ENCODE measurements around the gene APOO. TPM values are rescaled to one million over a fixed set of nuclear protein-coding genes. Genes with fewer than 3 reads are reported as not detected.

Gene APOO
- total and polyA plus RNA-seq, 7 experiments from 2014 or later, result 5.4 to 21.2 (median 13.9) TPM

- H3K36me3 Mint-ChIP-seq, result peaks cover 0 to 4% (median 0%) of the 10 kb centered on the region in 5 donors
These were observed 18.7 kb downstream of the APOO start for GRCh38 chrX:23888887-23889501.

DNA sequence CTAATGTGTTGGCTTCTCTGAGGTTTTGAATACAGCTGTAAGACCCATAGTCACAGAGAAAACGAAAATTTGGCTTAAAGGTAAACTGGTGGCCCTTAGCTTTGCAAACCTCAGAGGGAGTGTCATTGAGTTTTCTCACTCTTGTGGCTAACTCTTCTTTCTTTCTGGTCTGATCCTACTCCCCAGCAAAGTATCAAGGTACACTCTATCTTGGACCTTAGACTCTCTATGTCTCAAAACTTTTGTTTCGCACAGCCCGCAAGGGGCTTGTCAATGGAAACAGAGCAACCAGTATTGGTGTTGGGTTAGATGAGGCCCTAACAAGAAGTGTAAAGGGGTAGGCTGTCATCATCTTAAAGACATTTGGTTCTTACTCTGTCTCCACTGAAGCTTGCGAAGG is 19.8 kb downstream of the APOO start:
- CTCF ChIA-PET, result no interaction called here

More at GRCh38 chrX:23888887-23889501, 18.7 kb downstream of the APOO start:
- Histone ChIP-seq H3K27me3 (ENCODE audit: control insufficient read depth in 2 of 2, insufficient read depth in 2 of 2, low read length in 2 of 2) (no peaks in the 10 kb centered on the region), H3K36me3 (ENCODE audit: control insufficient read depth in 2 of 3, insufficient read depth in 3 of 3, low read length in 3 of 3) (no peaks in the 10 kb centered on the region), H3K4me3 (ENCODE audit: low read length) (no peak overlapping the region), H3K9me3 (ENCODE audit: control insufficient read depth in 2 of 3, low read length in 3 of 3) (no peaks in the 10 kb centered on the region), H3K27ac (ENCODE audit: low read depth, low read length) (no peak overlapping the region), H3K4me1 (ENCODE audit: control insufficient read depth in 2 of 2, insufficient read depth in 2 of 2, low read length in 2 of 2) (no peaks in the 10 kb centered on the region)
- no peak overlapping the region for H3K27ac Mint-ChIP-seq
- ATAC-seq, result no peak
- no peaks in the 10 kb centered on the region for H3K9me3 Mint-ChIP-seq
- H3K4me3 Mint-ChIP-seq, result no peak overlapping the region
- intact Hi-C loops (cut with micrococcal nuclease), result no loop called here
- H3K27me3 Mint-ChIP-seq, result no peaks in the 10 kb centered on the region
- peaks cover 0 to 7% (median 0%) of the 10 kb centered on the region in 7 donors for H3K4me1 Mint-ChIP-seq
- ChIA-PET POLR2A (no interaction called here), CTCF (no interaction called here)
- no peak for DNase-seq

DNA sequence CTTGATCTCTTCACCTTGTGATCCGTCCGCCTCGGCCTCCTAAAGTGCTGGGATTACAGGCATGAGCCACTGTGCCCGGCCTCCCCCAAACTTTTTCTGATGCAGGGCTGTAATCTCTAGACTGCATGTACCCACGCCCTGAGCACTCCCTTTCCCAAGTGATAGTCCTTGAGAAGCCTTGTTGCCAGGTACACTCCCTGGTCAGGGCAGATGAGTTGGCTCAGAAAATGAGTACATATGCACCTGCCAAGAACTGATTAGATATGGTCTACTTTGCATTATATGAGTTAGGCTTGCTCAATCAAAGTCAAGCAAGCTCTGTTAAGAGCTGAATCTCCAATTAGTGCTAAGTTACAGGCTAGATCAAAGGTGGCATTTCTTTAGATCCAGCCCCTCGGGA is 20.3 kb downstream of the APOO start:
- Histone ChIP-seq H3K36me3 (ENCODE audit: control insufficient read depth in 2 of 3, insufficient read depth in 3 of 3, low read length in 3 of 3) (no peaks in the 10 kb centered on the region), H3K27me3 (ENCODE audit: control insufficient read depth in 2 of 2, insufficient read depth in 2 of 2, low read length in 2 of 2) (no peaks in the 10 kb centered on the region), H3K9me3 (ENCODE audit: control insufficient read depth in 2 of 3, low read length in 3 of 3) (no peaks in the 10 kb centered on the region), H3K27ac (ENCODE audit: low read depth, low read length) (no peak overlapping the region), H3K4me1 (ENCODE audit: control insufficient read depth in 2 of 2, insufficient read depth in 2 of 2, low read length in 2 of 2) (no peaks in the 10 kb centered on the region), H3K4me3 (ENCODE audit: low read length) (no peak overlapping the region)
- intact Hi-C loops (cut with micrococcal nuclease), result no loop called here
- H3K9me3 Mint-ChIP-seq, result no peaks in the 10 kb centered on the region
- no peak overlapping the region for H3K27ac Mint-ChIP-seq
- H3K27me3 Mint-ChIP-seq, result no peaks in the 10 kb centered on the region
- H3K4me3 Mint-ChIP-seq, result no peak overlapping the region
- peaks cover 0 to 11% (median 0%) of the 10 kb centered on the region in 7 donors for H3K4me1 Mint-ChIP-seq
- DNase-seq (no peak), ATAC-seq (no peak)
- CTCF ChIA-PET, result no interaction called here
- POLR2A ChIA-PET, result no interaction called here
- peaks cover 0 to 4% (median 0%) of the 10 kb centered on the region in 5 donors for H3K36me3 Mint-ChIP-seq

More for the DNA sequence above, 19.8 kb downstream of the APOO start:
- ATAC-seq (no peak), DNase-seq (no peak)
- Mint-ChIP-seq H3K9me3 (no peaks in the 10 kb centered on the region), H3K27ac (no peak overlapping the region), H3K4me1 (peaks cover 0 to 11% (median 0%) of the 10 kb centered on the region in 7 donors), H3K27me3 (no peaks in the 10 kb centered on the region), H3K4me3 (no peak overlapping the region), H3K36me3 (peaks cover 0 to 4% (median 0%) of the 10 kb centered on the region in 5 donors)
- Histone ChIP-seq H3K36me3 (ENCODE audit: control insufficient read depth in 2 of 3, insufficient read depth in 3 of 3, low read length in 3 of 3) (no peaks in the 10 kb centered on the region), H3K4me1 (ENCODE audit: control insufficient read depth in 2 of 2, insufficient read depth in 2 of 2, low read length in 2 of 2) (no peaks in the 10 kb centered on the region), H3K27me3 (ENCODE audit: control insufficient read depth in 2 of 2, insufficient read depth in 2 of 2, low read length in 2 of 2) (no peaks in the 10 kb centered on the region), H3K27ac (ENCODE audit: low read depth, low read length) (no peak overlapping the region), H3K9me3 (ENCODE audit: control insufficient read depth in 2 of 3, low read length in 3 of 3) (no peaks in the 10 kb centered on the region), H3K4me3 (ENCODE audit: low read length) (no peak overlapping the region)
- POLR2A ChIA-PET, result no interaction called here
- intact Hi-C loops (cut with micrococcal nuclease), result no loop called here

- no peak for DNase-seq
- H3K9me3 Mint-ChIP-seq, result no peaks in the 10 kb centered on the region
- H3K27ac Mint-ChIP-seq, result no peak overlapping the region
- CTCF ChIA-PET, result no interaction called here
- Histone ChIP-seq H3K36me3 (ENCODE audit: control insufficient read depth in 2 of 3, insufficient read depth in 3 of 3, low read length in 3 of 3) (no peaks in the 10 kb centered on the region), H3K27ac (ENCODE audit: low read depth, low read length) (no peak overlapping the region), H3K9me3 (ENCODE audit: control insufficient read depth in 2 of 3, low read length in 3 of 3) (no peaks in the 10 kb centered on the region), H3K4me1 (ENCODE audit: control insufficient read depth in 2 of 2, insufficient read depth in 2 of 2, low read length in 2 of 2) (no peaks in the 10 kb centered on the region), H3K27me3 (ENCODE audit: control insufficient read depth in 2 of 2, insufficient read depth in 2 of 2, low read length in 2 of 2) (no peaks in the 10 kb centered on the region), H3K4me3 (ENCODE audit: low read length) (no peak overlapping the region)
- POLR2A ChIA-PET, result no interaction called here
- H3K4me3 Mint-ChIP-seq, result no peak overlapping the region
- no peaks in the 10 kb centered on the region for H3K27me3 Mint-ChIP-seq
- peaks cover 0 to 9% (median 0%) of the 10 kb centered on the region in 7 donors for H3K4me1 Mint-ChIP-seq
- ATAC-seq, result no peak
- H3K36me3 Mint-ChIP-seq, result peaks cover 0 to 4% (median 0%) of the 10 kb centered on the region in 5 donors
- intact Hi-C loops (cut with micrococcal nuclease), result no loop called here
These were observed 21.9 kb downstream of the APOO start for GRCh38 chrX:23885803-23886202.

DNA sequence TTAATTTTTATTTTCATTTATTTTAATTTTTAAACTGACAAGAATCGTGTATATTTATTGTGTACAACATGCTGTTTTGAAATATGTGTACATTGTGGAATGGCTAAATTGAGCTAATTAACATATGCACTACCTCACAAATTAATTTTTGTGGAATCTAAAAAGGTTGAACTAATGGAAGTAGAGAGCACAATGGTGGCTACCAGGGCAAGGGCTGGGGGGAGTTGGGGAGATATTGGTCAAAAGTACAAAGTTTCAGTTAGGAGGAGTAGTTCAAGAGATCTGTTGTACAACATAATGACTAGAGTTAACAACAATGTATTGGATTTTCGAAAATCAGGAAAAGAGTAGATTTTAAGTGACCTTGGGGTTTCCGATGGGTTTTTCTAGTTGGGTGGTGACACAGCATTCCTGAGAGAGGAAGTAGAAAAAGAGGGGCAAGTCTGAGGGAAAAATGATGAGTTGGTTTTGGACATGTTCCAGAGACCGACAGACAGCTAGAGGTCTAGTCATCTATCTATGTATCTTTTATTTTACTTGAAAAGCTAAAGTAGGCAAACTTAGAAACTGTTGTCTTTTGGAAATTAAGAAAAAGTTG is 23.2 kb downstream of the APOO start:
- Histone ChIP-seq H3K9me3 (ENCODE audit: control insufficient read depth in 2 of 3, low read length in 3 of 3) (no peaks in the 10 kb centered on the region), H3K27me3 (ENCODE audit: control insufficient read depth in 2 of 2, insufficient read depth in 2 of 2, low read length in 2 of 2) (no peaks in the 10 kb centered on the region), H3K4me3 (ENCODE audit: low read length) (no peak overlapping the region), H3K36me3 (ENCODE audit: control insufficient read depth in 2 of 3, insufficient read depth in 3 of 3, low read length in 3 of 3) (no peaks in the 10 kb centered on the region), H3K4me1 (ENCODE audit: control insufficient read depth in 2 of 2, insufficient read depth in 2 of 2, low read length in 2 of 2) (no peaks in the 10 kb centered on the region), H3K27ac (ENCODE audit: low read depth, low read length) (no peak overlapping the region)
- no peak overlapping the region for H3K4me3 Mint-ChIP-seq
- no peaks in the 10 kb centered on the region for H3K27me3 Mint-ChIP-seq
- H3K4me1 Mint-ChIP-seq, result peaks cover 0 to 9% (median 0%) of the 10 kb centered on the region in 7 donors
- intact Hi-C loops (cut with micrococcal nuclease), result no loop called here
- no peaks in the 10 kb centered on the region for H3K9me3 Mint-ChIP-seq
- ATAC-seq, result no peak
- POLR2A ChIA-PET, result no interaction called here
- DNase-seq, result no peak
- CTCF ChIA-PET, result no interaction called here
- H3K36me3 Mint-ChIP-seq, result peaks cover 0 to 4% (median 0%) of the 10 kb centered on the region in 5 donors
- no peak overlapping the region for H3K27ac Mint-ChIP-seq

- no peak for ATAC-seq
- H3K27me3 Mint-ChIP-seq, result no peaks in the 10 kb centered on the region
- POLR2A ChIA-PET, result no interaction called here
These were observed 23.9 kb downstream of the APOO start for GRCh38 chrX:23883737-23884354.

More at GRCh38 chrX:23883737-23884354, 23.9 kb downstream of the APOO start:
- Histone ChIP-seq H3K27me3 (ENCODE audit: control insufficient read depth in 2 of 2, insufficient read depth in 2 of 2, low read length in 2 of 2) (no peaks in the 10 kb centered on the region), H3K36me3 (ENCODE audit: control insufficient read depth in 2 of 3, insufficient read depth in 3 of 3, low read length in 3 of 3) (no peaks in the 10 kb centered on the region), H3K4me1 (ENCODE audit: control insufficient read depth in 2 of 2, insufficient read depth in 2 of 2, low read length in 2 of 2) (no peaks in the 10 kb centered on the region), H3K4me3 (ENCODE audit: low read length) (no peak overlapping the region), H3K9me3 (ENCODE audit: control insufficient read depth in 2 of 3, low read length in 3 of 3) (no peaks in the 10 kb centered on the region), H3K27ac (ENCODE audit: low read depth, low read length) (no peak overlapping the region)
- Mint-ChIP-seq H3K4me3 (no peak overlapping the region), H3K27ac (no peak overlapping the region), H3K4me1 (peaks cover 0 to 9% (median 0%) of the 10 kb centered on the region in 7 donors), H3K36me3 (peaks cover 0 to 4% (median 0%) of the 10 kb centered on the region in 5 donors), H3K9me3 (no peaks in the 10 kb centered on the region)
- DNase-seq, result peak in 1 of 9 donors; percentile 22
- CTCF ChIA-PET, result no interaction called here
- intact Hi-C loops (cut with micrococcal nuclease), result no loop called here
